GM12875 (cell line): ENCODE data around the gene AGBL5.
"Not testable (repeated sequence)": the region's sequence is repeated elsewhere in the genome, so short reads cannot be mapped to it uniquely, and the experiment has no call there.

Source experiments
- H3K4me3 ChIP-seq: one replicate; pipeline ENCODE4 v1.5.1; 2011; ENCODE audit warnings: low read depth, low read length, control low read depth
- CTCF ChIP-seq: IDR thresholded peaks from 2 replicates; pipeline ENCODE4 v1.5.1; 2011; ENCODE audit warnings: low read depth, mild to moderate bottlenecking, control low read depth, inconsistent platforms, low read length, moderate library complexity, borderline replicate concordance; ENCODE audit not compliant: insufficient read depth

Gene AGBL5

GRCh38 chr2:27100036-27100435 lies 48.6 kb downstream of the AGBL5 start:
- H3K4me3 ChIP-seq, result no peak overlapping the region
- TF ChIP-seq CTCF, result no peak

GRCh38 chr2:27102329-27102728 lies 50.9 kb downstream of the AGBL5 start:
- no peak for TF ChIP-seq CTCF

GRCh38 chr2:27105981-27106380 lies 54.5 kb downstream of the AGBL5 start:
- no peak for TF ChIP-seq CTCF
- no peak overlapping the region for H3K4me3 ChIP-seq

More at GRCh38 chr2:27102329-27102728, 50.9 kb downstream of the AGBL5 start:
- no peak overlapping the region for H3K4me3 ChIP-seq

GRCh38 chr2:27108221-27108620 lies 56.8 kb downstream of the AGBL5 start:
- H3K4me3 ChIP-seq, result no peak overlapping the region
- TF ChIP-seq CTCF, result no peak

GRCh38 chr2:27109083-27109482 lies 57.6 kb downstream of the AGBL5 start:
- H3K4me3 ChIP-seq, result no peak overlapping the region
- TF ChIP-seq CTCF, result no peak

GRCh38 chr2:27110603-27111352 lies 59.3 kb downstream of the AGBL5 start:
- H3K4me3 ChIP-seq, result not testable (repeated sequence)

GRCh38 chr2:27111392-27112078 lies 60.1 kb downstream of the AGBL5 start:
- H3K4me3 ChIP-seq, result not testable (repeated sequence)

GRCh38 chr2:27115519-27115918 lies 64.1 kb downstream of the AGBL5 start:
- no peak overlapping the region for H3K4me3 ChIP-seq
- TF ChIP-seq CTCF, result no peak
